ENCODE data around the gene ONECUT2.

ONECUT2 gene

DNA sequence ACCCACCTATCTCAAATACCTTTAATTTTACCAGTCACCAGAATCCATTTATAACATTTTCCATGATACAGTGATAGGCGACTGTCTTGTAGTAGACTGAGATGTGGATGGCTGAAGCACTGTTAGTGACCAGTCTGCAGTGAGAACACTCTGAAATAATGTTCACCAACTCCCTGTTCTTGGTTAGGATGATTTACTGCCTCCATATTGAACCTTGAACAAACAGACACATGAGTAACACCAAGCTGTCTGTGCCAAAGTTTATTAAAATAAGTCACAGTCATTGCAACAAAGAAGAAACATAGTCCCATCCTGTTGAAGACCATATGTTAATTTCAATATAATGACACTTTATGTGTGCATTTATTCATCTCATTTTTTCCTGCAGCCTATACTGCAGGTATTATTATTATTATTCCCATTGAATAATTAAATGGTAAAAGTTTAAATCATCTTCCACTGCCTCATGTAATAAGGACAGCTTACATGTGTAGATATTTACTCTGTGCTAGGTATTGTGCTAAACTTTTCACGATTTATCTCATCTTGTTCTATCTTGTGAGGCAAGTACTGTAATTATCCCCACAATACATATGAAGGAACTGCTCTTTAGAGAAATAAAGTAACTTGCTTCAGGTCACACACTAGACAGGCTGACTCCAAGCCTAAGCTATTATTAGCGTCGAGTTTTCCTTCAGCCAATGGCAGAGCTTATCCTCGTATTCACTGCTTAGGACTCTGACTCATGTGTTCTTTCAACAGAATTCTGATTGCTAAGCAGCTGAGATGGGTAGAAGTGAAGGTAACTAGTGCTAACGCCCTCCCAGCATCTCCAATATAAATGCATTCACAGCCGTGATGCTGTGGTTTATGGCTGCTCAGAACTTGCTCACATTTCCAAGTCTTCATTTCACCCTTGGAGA is 62.5 kb downstream of the ONECUT2 start:
- POLR2A ChIA-PET, result no interaction called here
- no peak for DNase-seq (ENCODE audit: extremely low spot score)
- CTCF ChIA-PET, result no interaction called here
- TF ChIP-seq, protein P1, sequence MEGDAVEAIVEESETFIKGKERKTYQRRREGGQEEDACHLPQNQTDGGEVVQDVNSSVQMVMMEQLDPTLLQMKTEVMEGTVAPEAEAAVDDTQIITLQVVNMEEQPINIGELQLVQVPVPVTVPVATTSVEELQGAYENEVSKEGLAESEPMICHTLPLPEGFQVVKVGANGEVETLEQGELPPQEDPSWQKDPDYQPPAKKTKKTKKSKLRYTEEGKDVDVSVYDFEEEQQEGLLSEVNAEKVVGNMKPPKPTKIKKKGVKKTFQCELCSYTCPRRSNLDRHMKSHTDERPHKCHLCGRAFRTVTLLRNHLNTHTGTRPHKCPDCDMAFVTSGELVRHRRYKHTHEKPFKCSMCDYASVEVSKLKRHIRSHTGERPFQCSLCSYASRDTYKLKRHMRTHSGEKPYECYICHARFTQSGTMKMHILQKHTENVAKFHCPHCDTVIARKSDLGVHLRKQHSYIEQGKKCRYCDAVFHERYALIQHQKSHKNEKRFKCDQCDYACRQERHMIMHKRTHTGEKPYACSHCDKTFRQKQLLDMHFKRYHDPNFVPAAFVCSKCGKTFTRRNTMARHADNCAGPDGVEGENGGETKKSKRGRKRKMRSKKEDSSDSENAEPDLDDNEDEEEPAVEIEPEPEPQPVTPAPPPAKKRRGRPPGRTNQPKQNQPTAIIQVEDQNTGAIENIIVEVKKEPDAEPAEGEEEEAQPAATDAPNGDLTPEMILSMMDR (IDR thresholded peaks at IDR 0.05; ENCODE audit: control extremely low read depth, extremely low read depth, low read depth, missing control alignments), result no peak

- no peak for DNase-seq (ENCODE audit: extremely low spot score)
- CTCF ChIA-PET, result no interaction called here
- TF ChIP-seq, protein P1 (IDR thresholded peaks at IDR 0.05; ENCODE audit: control extremely low read depth, extremely low read depth, low read depth, missing control alignments), result no peak
- POLR2A ChIA-PET, result no interaction called here
Measured at GRCh38 chr18:57498682-57499256, 63.6 kb downstream of the ONECUT2 start.

DNA sequence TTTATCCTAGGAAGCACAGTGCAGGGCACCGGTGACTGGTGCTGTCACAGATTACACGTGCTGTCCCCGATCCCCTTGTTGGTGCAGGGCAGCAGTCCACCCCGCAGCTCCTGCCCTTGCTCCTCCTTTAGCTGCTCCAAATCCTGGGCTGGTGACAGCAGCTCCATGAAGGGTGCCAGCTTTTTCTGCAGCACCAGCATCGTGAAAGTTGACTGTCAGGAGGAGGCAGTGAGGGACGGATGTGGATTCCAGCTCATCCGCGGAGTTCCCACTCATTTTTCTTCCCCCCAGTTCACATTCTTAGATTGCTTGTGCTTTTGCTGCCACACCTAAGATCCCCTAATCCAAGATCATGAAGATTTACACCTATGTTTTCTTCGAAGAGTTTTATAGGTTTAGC is 67.5 kb downstream of the ONECUT2 start:
- no peak for DNase-seq (ENCODE audit: extremely low spot score)
- POLR2A ChIA-PET, result no interaction called here
- TF ChIP-seq, protein P1 (IDR thresholded peaks at IDR 0.05; ENCODE audit: control extremely low read depth, extremely low read depth, low read depth, missing control alignments), result no peak
- CTCF ChIA-PET, result no interaction called here

- DNase-seq (ENCODE audit: extremely low spot score), result no peak
- TF ChIP-seq, protein P1 (IDR thresholded peaks at IDR 0.05; ENCODE audit: control extremely low read depth, extremely low read depth, low read depth, missing control alignments), result no peak
- ChIA-PET POLR2A (no interaction called here), CTCF (no interaction called here)
Measured at GRCh38 chr18:57505231-57505630, 70.1 kb downstream of the ONECUT2 start.

GRCh38 chr18:57516056-57516455 is 80.9 kb downstream of the ONECUT2 start:
- POLR2A ChIA-PET, result no interaction called here
- CTCF ChIA-PET, result no interaction called here
- TF ChIP-seq, protein P1 (IDR thresholded peaks at IDR 0.05; ENCODE audit: control extremely low read depth, extremely low read depth, low read depth, missing control alignments), result no peak
- no peak for DNase-seq (ENCODE audit: extremely low spot score)

DNA sequence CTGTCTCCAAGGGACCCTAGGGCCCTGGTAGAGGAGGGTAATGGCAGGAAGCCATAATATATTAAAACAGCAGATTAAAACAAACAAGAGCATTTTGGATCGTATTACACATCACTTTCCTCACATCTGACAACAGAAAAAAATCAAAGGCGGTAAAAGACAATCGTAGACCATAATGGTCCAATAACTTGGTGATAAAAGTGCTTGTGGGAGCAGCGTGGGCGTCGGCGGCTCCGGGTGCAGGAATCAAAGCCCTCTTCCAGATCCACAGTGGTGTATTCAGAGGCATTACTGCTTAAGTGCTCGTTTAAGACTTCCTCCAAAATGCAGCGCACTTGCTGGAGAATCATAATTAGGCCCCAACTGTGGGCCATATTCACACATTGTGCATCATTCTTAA is 83.4 kb downstream of the ONECUT2 start:
- TF ChIP-seq, protein P1 (IDR thresholded peaks at IDR 0.05; ENCODE audit: control extremely low read depth, extremely low read depth, low read depth, missing control alignments), result no peak
- CTCF ChIA-PET, result no interaction called here
- POLR2A ChIA-PET, result no interaction called here
- no peak for DNase-seq (ENCODE audit: extremely low spot score)

Data from GM10248 (cell line).